HepG2 (cell line): ENCODE data around the gene PRR22. TPM values are rescaled to one million over a fixed set of nuclear protein-coding genes. Genes with fewer than 3 reads are reported as not detected.

Experiments used
- ARNTL ChIP-seq: sonication (generic); formaldehyde crosslinking; IDR thresholded peaks from 2 replicates; pipeline ENCODE4 v1.4.0; 2020; ENCODE audit warnings: mild to moderate bottlenecking, missing genetic modification reagents
- ATAD3A ChIP-seq: sonication (generic); formaldehyde crosslinking; IDR thresholded peaks from 2 replicates; pipeline ENCODE4 v1.4.0; 2020; ENCODE audit warnings: missing genetic modification reagents
- BRD4 ChIP-seq: sonication (generic); formaldehyde crosslinking; IDR thresholded peaks from 2 replicates; pipeline ENCODE4 v1.4.0; 2020; ENCODE audit warnings: missing genetic modification reagents
- DR1 ChIP-seq: sonication (generic); formaldehyde crosslinking; IDR thresholded peaks from 2 replicates; pipeline ENCODE4 v1.8.0; 2021; ENCODE audit warnings: mild to moderate bottlenecking, missing genetic modification reagents, inconsistent platforms
- FOXA1 ChIP-seq, 2 experiments: fragments of 450-650 bp in 1 of 2; sonication (generic) in 1 of 2; formaldehyde crosslinking in 1 of 2; IDR thresholded peaks; 2 replicates each; pipeline versions ENCODE4 v1.4.0 to v1.6.1; 2016 to 2020; ENCODE audit warnings: missing genetic modification reagents in 1 of 2
- GATA4 ChIP-seq: sonication (generic); IDR thresholded peaks from 2 replicates; pipeline ENCODE4 v1.6.1; 2016; ENCODE audit warnings: antibody characterized with exemption, low read depth, borderline replicate concordance
- HNRNPLL ChIP-seq: fragments of 200-400 bp; formaldehyde crosslinking; IDR thresholded peaks from 2 replicates; pipeline ENCODE4 v1.6.1; 2017; ENCODE audit warnings: mild to moderate bottlenecking, low read depth, low read length; ENCODE audit not compliant: poor library complexity, severe bottlenecking
- JUND ChIP-seq: sonication (generic); formaldehyde crosslinking; IDR thresholded peaks from 2 replicates; pipeline ENCODE4 v1.8.0; 2022; ENCODE audit warnings: mild to moderate bottlenecking, missing genetic modification reagents
- MIER3 ChIP-seq: IDR thresholded peaks from 2 replicates; pipeline ENCODE4 v1.6.1; 2016; ENCODE audit warnings: missing compliant biosample characterization, borderline replicate concordance
- NFIC ChIP-seq: IDR thresholded peaks from 2 replicates; pipeline ENCODE4 v1.6.1; 2012; ENCODE audit warnings: mild to moderate bottlenecking, low read length, inconsistent platforms
- ZFP82 ChIP-seq: sonication (generic); formaldehyde crosslinking; IDR thresholded peaks from 2 replicates; pipeline ENCODE4 v1.5.1; 2020; ENCODE audit warnings: mild to moderate bottlenecking, missing genetic modification reagents, borderline replicate concordance
- ZNF382 ChIP-seq: sonication (generic); formaldehyde crosslinking; IDR thresholded peaks from 2 replicates; pipeline ENCODE4 v1.5.0; 2020; ENCODE audit warnings: missing genetic modification reagents, mild to moderate bottlenecking, borderline replicate concordance
- ZNF564 ChIP-seq: sonication (generic); formaldehyde crosslinking; IDR thresholded peaks from 2 replicates; pipeline ENCODE4 v1.8.1; 2023; ENCODE audit warnings: mild to moderate bottlenecking, missing genetic modification reagents
- ZNF567 ChIP-seq: sonication (generic); formaldehyde crosslinking; IDR thresholded peaks from 2 replicates; pipeline ENCODE4 v1.8.1; 2023; ENCODE audit warnings: mild to moderate bottlenecking, missing genetic modification reagents, borderline replicate concordance
- ZNF652 ChIP-seq: IDR thresholded peaks from 2 replicates; pipeline ENCODE4 v1.6.1; 2016; ENCODE audit warnings: low read depth, borderline replicate concordance
- ZNF678 ChIP-seq: sonication (generic); formaldehyde crosslinking; IDR thresholded peaks from 2 replicates; pipeline ENCODE4 v1.4.0; 2020; ENCODE audit warnings: mild to moderate bottlenecking, missing genetic modification reagents
- ZNF790 ChIP-seq: sonication (generic); formaldehyde crosslinking; IDR thresholded peaks from 2 replicates; pipeline ENCODE4 v1.8.0; 2022; ENCODE audit warnings: missing genetic modification reagents, mild to moderate bottlenecking, borderline replicate concordance
- ZSCAN31 ChIP-seq: sonication (generic); formaldehyde crosslinking; IDR thresholded peaks from 2 replicates; pipeline ENCODE4 v1.5.0; 2020; ENCODE audit warnings: low read depth, mild to moderate bottlenecking, missing genetic modification reagents
- polyA plus RNA-seq, 8 experiments: library from polyadenylated mRNA; depleted of rRNA in 3 of 8; stranded (reverse) in 7 of 8; unstranded in 1 of 8; fragments of >200 nt; fragmentation: Illumina TruSeq in 4 of 8; extraction: Trizol in 4 of 8; gene quantifications; 2 replicates each; pipeline versions ENCODE4 v1.2.1 to v1.2.3, GENCODE V29; 2011 to 2016; ENCODE audit warnings: low read depth in 4 of 8, missing spikeins in 1 of 8, mixed read lengths in 1 of 8; ENCODE audit not compliant: insufficient read depth in 1 of 8
- total RNA-seq, 5 experiments: library from RNA; depleted of rRNA; stranded (reverse); fragments of >200 nt; fragmentation: Illumina TruSeq; extraction: Trizol; gene quantifications; 2 replicates each; pipeline ENCODE4 v1.2.3, GENCODE V29; 2016; ENCODE audit warnings: low read depth in 1 of 5
- TF ChIP-seq, protein P1 (sequence below): sonication (generic); formaldehyde crosslinking; IDR thresholded peaks from 2 replicates; pipeline ENCODE4 v1.4.0; 2020; ENCODE audit warnings: missing genetic modification reagents, mild to moderate bottlenecking, borderline replicate concordance
- TF ChIP-seq, protein P2 (sequence below): sonication (generic); formaldehyde crosslinking; IDR thresholded peaks from 2 replicates; pipeline ENCODE4 v1.4.0; 2020; ENCODE audit warnings: mild to moderate bottlenecking, missing genetic modification reagents
- TF ChIP-seq, protein P3 (sequence below): sonication (generic); formaldehyde crosslinking; IDR thresholded peaks from 2 replicates; pipeline ENCODE4 v1.8.0; 2022; ENCODE audit warnings: missing genetic modification reagents, mild to moderate bottlenecking, borderline replicate concordance
- TF ChIP-seq, protein P4 (sequence below): IDR thresholded peaks from 2 replicates; pipeline ENCODE4 v1.6.1; 2016
- TF ChIP-seq, protein P5 (sequence below): sonication (generic); formaldehyde crosslinking; IDR thresholded peaks from 2 replicates; pipeline ENCODE4 v1.4.0; 2020; ENCODE audit warnings: mild to moderate bottlenecking, missing genetic modification reagents, borderline replicate concordance

Gene PRR22
- total and polyA plus RNA-seq, 2 of the 13 experiments (the other 11 are each of a cell fraction or from before 2014, with no cell fraction given): 0.84 to 2.3 TPM

DNA sequence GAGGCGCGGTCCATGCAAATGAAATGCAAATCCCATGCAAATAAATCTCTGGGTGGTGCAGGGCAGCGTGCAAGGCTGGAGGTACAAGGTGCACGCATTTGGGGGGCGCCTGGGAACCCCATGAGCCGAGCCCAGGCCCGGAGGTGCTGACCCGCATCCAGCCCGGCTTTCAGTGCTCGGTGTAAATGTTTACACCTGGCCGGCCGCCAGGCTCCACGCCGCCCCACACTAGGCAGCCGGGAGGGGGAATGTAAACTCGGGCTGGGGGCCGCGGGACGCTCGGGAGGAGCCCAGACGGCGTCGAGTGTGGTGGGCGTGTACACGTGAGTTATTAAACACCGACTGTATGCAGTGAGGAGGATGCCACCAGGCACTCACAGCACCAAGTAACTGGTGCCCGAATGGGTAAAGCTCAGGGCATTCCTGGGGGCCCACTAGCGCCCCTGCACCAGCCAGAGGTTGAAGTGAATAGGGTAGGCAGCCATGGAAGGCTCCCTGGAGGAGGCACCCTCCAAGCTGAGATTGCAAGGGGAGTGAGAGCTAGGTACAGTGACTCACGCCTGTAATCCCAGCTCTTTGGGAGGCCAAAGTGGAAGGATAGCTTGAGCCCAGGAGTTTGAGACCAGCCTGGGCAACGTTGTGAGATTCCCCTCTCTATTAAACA, 37.8 kb upstream of the PRR22 start (continued):
- TF ChIP-seq HNRNPLL: peak; percentile 34
- TF ChIP-seq FOXA1 (IDR thresholded peaks at IDR 0.05): no peak
- TF ChIP-seq FOXA1 (CRISPR knock-in tag; IDR thresholded peaks at IDR 0.05): no peak; the same call in 1 of the 2 replicates
- peak; percentile 42; the same call in 1 of the 2 replicates for TF ChIP-seq MIER3 (CRISPR knock-in tag)
- no peak for TF ChIP-seq ZSCAN31 (CRISPR knock-in tag)
- TF ChIP-seq, protein P1, sequence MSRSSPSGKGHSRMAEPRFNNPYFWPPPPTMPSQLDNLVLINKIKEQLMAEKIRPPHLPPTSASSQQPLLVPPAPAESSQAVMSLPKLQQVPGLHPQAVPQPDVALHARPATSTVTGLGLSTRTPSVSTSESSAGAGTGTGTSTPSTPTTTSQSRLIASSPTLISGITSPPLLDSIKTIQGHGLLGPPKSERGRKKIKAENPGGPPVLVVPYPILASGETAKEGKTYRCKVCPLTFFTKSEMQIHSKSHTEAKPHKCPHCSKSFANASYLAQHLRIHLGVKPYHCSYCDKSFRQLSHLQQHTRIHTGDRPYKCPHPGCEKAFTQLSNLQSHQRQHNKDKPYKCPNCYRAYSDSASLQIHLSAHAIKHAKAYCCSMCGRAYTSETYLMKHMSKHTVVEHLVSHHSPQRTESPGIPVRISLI: no peak
- no peak for TF ChIP-seq ZFP82 (CRISPR knock-in tag)
- no peak for TF ChIP-seq ZNF382 (CRISPR knock-in tag)
- no peak for TF ChIP-seq DR1 (CRISPR knock-in tag)
- no peak for TF ChIP-seq ZNF790
- no peak for TF ChIP-seq ZNF678
- TF ChIP-seq, protein P2, sequence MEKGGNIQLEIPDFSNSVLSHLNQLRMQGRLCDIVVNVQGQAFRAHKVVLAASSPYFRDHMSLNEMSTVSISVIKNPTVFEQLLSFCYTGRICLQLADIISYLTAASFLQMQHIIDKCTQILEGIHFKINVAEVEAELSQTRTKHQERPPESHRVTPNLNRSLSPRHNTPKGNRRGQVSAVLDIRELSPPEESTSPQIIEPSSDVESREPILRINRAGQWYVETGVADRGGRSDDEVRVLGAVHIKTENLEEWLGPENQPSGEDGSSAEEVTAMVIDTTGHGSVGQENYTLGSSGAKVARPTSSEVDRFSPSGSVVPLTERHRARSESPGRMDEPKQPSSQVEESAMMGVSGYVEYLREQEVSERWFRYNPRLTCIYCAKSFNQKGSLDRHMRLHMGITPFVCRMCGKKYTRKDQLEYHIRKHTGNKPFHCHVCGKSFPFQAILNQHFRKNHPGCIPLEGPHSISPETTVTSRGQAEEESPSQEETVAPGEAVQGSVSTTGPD (CRISPR knock-in tag): no peak
- no peak for TF ChIP-seq ATAD3A (CRISPR knock-in tag)
- no peak for TF ChIP-seq NFIC
- TF ChIP-seq BRD4 (CRISPR knock-in tag): no peak
- TF ChIP-seq, protein P3, sequence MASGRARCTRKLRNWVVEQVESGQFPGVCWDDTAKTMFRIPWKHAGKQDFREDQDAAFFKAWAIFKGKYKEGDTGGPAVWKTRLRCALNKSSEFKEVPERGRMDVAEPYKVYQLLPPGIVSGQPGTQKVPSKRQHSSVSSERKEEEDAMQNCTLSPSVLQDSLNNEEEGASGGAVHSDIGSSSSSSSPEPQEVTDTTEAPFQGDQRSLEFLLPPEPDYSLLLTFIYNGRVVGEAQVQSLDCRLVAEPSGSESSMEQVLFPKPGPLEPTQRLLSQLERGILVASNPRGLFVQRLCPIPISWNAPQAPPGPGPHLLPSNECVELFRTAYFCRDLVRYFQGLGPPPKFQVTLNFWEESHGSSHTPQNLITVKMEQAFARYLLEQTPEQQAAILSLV: no peak
- TF ChIP-seq ARNTL: no peak
- no peak for TF ChIP-seq ZNF564
- no peak for TF ChIP-seq ZNF652 (CRISPR knock-in tag)
- TF ChIP-seq, protein P4, sequence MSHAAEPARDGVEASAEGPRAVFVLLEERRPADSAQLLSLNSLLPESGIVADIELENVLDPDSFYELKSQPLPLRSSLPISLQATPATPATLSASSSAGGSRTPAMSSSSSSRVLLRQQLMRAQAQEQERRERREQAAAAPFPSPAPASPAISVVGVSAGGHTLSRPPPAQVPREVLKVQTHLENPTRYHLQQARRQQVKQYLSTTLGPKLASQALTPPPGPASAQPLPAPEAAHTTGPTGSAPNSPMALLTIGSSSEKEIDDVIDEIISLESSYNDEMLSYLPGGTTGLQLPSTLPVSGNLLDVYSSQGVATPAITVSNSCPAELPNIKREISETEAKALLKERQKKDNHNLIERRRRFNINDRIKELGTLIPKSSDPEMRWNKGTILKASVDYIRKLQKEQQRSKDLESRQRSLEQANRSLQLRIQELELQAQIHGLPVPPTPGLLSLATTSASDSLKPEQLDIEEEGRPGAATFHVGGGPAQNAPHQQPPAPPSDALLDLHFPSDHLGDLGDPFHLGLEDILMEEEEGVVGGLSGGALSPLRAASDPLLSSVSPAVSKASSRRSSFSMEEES (CRISPR knock-in tag): no peak
- TF ChIP-seq GATA4: no peak
- TF ChIP-seq ZNF567 (CRISPR knock-in tag): no peak
- TF ChIP-seq JUND (CRISPR knock-in tag): no peak
- TF ChIP-seq, protein P5, sequence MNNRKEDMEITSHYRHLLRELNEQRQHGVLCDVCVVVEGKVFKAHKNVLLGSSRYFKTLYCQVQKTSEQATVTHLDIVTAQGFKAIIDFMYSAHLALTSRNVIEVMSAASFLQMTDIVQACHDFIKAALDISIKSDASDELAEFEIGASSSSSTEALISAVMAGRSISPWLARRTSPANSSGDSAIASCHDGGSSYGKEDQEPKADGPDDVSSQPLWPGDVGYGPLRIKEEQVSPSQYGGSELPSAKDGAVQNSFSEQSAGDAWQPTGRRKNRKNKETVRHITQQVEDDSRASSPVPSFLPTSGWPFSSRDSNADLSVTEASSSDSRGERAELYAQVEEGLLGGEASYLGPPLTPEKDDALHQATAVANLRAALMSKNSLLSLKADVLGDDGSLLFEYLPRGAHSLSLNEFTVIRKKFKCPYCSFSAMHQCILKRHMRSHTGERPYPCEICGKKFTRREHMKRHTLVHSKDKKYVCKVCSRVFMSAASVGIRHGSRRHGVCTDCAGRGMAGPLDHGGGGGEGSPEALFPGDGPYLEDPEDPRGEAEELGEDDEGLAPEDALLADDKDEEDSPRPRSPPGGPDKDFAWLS (CRISPR knock-in tag): no peak
